Subcutaneous adipose tissue (tissue), 4 donors: ENCODE measurements around the gene EMID1. TPM values are rescaled to one million over a fixed set of nuclear protein-coding genes. Genes with fewer than 3 reads are reported as not detected.

ENCODE experiments used
- CTCF ChIP-seq: fragments of 450-650 bp; IDR thresholded peaks from one replicate; pipeline ENCODE4 v1.5.1; 2016; ENCODE audit warnings: low read depth, mild to moderate bottlenecking, control low read depth, antibody characterized with exemption, moderate library complexity
- total RNA-seq, 4 donors: library from RNA; depleted of rRNA; stranded (reverse); fragments of >200 nt; gene quantifications; one replicate each; pipeline ENCODE4 v1.1.0, GENCODE V29; 2016

Gene EMID1
- total RNA-seq, 4 donors from 2014 or later = 0.17 to 1.3 (median 0.94) TPM; not detected in 1

- TF ChIP-seq CTCF = no peak
Measured at GRCh38 chr22:29194184-29194583, 11.5 kb upstream of the EMID1 start.

GRCh38 chr22:29195118-29195963, 10.4 kb upstream of the EMID1 start:
- TF ChIP-seq CTCF = no peak

GRCh38 chr22:29195964-29196666, 9.6 kb upstream of the EMID1 start:
- TF ChIP-seq CTCF = no peak

- TF ChIP-seq CTCF = no peak
Measured at GRCh38 chr22:29197096-29197495, 8.6 kb upstream of the EMID1 start.

- TF ChIP-seq CTCF = no peak
Measured at GRCh38 chr22:29198240-29198639, 7.5 kb upstream of the EMID1 start.

- no peak for TF ChIP-seq CTCF
Measured at GRCh38 chr22:29199702-29200400, 5.8 kb upstream of the EMID1 start.

- no peak for TF ChIP-seq CTCF
Measured at GRCh38 chr22:29200901-29201300, 4.8 kb upstream of the EMID1 start.
